ENCODE data around the gene FLOT1.
"Not testable (repeated sequence)": the region's sequence is repeated elsewhere in the genome, so short reads cannot be mapped to it uniquely, and the experiment has no call there.

FLOT1 gene

DNA sequence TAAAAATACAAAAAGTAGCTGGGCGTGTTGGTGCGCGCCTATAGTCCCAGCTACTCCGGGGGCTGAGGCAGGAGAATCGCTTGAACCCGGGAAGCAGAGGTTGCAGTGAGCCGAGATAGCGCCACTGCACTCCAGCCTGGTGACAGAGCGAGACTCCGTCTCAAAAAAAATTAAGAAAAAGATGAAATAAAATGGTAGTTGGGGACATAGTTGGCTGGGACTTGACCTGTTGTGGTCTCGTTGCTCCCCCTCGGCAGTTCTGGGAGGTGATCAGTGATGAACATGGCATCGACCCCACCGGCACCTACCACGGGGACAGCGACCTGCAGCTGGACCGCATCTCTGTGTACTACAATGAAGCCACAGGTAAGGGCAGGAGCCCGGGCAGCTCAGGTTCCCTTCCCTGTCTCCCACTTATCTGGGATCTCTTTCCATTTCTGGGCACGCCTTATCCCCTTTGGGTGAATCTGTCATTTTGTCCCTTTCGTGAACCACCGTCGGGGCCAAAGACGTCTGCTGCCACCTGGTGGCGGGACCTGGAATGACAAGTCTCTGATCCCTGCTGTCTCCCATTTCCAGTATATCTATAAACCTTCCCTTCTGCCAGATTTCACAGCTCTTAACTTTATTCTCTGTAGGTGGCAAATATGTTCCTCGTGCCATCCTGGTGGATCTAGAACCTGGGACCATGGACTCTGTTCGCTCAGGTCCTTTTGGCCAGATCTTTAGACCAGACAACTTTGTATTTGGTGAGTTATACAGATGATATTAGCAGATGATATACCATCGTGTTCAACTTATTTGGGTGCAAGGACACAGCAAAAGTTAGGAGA, 20.0 kb downstream of the FLOT1 start:
- DNase-seq = peak; percentile 51 to 82

DNA sequence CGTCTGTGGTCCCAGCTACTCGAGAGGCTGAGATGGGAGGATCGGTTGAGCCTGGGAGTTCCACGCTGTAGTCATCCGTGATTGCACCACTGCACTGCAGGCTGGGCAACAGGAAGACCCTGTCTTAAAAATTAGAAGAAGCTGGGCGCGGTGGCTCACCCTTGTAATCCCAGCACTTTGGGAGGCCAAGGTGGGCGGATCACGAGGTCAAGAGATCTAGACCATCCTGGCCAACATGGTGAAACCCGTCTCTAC, 20.5 kb downstream of the FLOT1 start:
- not testable (repeated sequence) for DNase-seq

DNA sequence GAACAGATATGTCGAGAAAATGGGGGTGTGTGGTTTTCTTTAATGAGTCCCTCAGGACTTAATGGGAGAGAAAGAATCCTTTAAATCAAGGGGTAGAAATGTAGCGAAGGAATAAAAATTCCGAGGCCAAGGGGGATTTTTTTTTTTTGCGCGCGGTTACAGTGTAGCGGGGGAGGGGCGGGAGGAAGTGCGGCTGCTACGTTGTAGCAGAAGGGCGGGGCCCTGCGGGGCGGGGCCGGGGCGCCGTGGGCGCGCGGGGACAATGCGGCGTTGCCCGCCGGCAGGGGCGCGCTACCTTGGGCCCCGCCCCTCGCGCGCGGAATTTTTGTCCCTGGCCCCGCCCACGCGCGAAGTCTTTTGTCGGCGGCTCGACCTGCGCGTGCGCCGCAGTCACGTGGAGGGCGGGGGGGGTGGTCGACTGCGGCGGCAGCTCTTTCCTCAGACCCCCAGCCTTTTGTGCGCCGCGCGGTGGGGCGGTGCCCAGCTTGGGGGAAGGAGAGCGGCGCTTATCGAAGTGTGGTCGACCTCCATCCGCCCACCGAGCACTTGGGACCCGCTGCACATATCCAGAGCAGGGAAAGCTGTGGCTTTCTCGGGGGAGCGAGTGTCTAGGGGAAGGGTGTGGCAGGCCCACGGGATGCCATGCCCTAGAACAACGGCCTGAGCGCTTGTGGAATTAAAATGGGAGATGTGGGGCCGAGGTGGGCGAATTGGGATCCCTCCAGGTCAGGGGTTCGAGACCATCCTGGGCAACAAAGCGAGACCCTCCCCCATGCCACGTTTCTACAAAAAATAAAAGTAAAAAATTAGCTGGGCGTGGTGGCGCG, 21.1 kb downstream of the FLOT1 start:
- DNase-seq = peak; percentile 77 to 90

DNA sequence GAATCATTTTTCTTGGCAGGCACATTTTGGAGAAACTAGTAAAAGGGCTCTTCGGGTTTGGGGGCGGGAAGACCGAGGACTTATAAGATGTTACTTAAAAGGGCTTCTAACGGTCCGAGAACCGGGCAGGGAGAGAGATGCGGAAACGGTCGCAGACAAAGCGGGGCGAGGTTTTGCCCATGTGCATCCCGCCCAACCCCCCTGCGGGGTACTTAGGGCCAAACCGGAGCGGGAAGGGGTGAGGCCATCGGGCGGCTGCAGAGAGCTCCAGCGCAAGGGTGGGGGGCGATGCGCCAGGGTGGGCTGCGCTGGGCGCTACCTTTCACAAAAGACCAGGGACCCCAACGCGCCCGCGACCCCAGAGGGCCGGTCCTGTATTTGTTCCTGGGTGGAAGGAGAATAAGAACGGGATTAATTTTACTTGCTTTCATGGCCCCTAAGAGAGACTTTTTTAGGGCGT, 21.7 kb downstream of the FLOT1 start:
- peak in 1 of 2 experiments; percentile 70 for DNase-seq

DNA sequence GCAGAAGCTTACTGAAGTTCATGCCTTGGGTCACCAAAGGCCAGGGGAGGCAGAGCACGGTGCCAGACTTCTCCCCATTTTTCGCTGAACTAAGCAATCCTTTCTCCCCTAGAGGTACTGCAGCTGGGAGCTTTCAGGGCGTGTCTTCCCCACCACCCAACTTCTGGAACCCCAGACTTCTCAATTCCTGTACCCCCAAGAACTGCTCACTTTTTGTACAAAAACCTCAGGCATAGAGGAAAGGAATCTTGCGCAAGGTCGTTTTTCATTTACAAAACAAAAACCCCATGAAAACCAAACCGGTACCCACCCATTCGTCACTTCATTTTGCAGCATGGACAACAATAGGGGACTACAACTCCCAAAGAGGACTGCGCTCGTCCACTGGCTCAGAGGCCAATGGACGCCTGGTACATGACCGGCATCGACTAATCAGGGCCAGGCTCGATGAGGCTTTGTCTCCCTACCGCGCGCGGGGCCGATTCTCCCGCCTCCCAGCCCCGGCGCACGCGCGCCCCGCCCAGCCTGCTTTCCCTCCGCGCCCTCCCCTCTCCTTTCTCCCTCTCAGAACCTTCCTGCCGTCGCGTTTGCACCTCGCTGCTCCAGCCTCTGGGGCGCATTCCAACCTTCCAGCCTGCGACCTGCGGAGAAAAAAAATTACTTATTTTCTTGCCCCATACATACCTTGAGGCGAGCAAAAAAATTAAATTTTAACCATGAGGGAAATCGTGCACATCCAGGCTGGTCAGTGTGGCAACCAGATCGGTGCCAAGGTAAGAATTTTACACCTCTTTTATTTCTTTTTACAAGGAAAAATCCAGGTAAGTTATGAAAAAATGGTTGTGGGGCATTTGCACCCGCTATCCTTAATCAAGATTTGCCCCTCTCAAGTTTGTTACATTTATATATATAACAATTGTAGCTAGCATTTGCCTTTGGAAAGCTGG, 22.4 kb downstream of the FLOT1 start, which contains the start of gene TUBB:
TUBB (plus strand) TSS at position 562 of the 947 bp plus-strand sequence; CDS start at position 717, 155 bp downstream.
- DNase-seq = peak; percentile 89 to 91

DNA sequence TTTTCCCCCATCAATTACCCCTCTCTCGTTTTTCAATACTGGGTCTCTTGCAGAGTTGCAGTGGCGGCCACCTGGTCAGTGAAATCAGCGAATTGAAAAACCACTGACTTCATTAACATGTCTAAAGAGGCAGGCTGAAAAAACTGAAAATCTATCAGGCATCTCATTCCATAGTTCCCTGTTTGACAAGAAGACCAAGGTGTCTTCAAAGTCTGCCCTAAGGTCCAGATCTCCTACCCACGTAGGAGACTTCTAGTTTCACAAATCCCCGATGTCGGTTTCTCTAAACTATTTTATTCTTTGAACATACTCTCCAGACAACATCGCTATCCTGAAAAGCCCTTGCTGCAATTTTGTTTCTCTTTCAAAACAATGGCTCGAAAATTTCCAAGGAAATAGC, 23.1 kb downstream of the FLOT1 start:
- no peak for DNase-seq

DNA sequence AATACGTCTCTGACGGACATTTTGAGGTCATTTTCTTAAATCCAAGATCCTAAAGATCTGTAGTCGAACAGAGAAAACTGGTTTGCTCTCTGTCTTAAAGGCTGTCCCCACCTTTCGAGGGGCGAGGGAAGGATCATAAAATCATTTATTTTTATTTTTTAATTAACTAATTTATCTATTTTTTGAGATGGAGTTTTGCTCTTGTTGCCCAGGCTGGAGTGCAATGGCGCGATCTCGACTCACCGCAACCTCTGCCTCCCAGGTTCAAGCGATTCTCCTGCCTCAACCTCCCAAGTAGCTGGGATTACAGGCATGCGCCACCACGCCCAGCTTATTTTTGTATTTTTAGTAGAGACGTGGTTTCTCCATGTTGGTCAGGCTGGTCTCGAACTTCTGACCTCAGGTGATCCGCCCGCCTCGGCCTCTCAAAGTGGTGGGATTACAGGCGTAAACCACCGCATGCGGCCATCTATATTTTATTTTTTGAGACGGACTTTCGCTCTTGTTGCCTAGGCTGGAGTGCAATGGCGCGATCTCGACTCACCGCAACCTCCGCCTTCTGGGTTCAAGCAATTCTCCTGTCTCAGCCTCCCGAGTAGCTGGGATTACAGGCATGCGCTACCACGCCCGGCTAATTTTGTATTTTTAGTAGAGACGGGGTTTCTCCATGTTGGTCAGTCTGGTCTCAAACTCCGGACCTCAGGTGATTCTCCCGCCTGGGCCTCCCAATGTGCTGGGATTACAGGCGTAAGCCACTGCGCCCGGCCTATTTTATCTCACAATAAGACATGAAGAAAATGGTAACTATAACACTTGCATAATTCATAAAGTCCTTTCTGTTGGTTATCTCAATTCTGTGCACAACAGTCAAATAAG, 24.4 kb downstream of the FLOT1 start:
- not testable (repeated sequence) for DNase-seq

DNA sequence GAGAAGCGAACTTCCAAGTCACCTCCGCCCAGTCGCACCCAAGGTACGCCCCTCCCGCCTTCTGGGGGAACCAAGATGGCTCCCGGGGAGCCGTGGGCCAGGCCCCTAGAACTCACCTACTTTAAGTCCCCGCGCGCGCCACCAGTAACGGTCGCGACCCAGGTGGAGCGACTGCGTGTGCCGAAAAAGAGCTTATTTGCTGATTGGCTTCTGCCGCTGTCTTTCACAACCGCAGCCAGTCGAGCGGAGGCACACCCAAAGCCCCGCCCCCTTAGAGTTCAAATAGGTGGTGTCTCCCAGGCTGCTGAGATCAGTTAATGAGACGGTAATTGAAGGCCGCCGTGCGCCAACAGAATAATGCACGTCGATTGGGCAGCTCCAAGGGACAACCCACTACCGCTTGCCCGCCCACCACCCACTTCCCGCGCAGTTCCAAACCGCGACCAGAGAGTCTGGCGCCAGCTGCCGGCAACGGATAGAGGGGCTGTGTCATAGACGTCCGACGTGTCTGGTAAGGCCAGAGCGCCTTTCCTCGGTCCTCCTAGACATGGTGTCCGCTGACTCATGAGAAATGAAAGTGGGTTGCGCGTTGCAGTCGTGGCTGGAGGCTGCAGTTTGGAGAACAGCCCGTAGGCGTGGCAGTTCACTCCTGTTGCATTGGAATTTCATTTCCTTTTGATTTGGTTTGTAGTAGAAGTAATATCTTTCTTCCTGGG, 25.2 kb downstream of the FLOT1 start, which contains the start of gene MDC1:
MDC1 (minus strand) TSS at position 153 of the 716 bp plus-strand sequence. CDS start 2,106 bp downstream, outside the sequence.
- peak; percentile 95 to 99 for DNase-seq

DNA sequence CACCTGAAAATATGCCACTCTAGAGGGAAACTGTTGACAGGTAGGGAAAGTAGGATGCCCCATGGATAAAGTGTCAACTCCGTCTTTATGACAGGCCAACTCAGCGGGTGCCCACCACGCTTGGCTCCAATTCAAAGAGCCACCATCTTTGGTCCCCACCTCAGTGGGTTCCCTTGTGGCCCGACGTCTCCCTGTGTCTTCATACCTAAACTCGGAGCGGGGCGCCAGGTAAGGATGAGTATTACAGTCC, 25.7 kb downstream of the FLOT1 start:
- no peak for DNase-seq

DNA sequence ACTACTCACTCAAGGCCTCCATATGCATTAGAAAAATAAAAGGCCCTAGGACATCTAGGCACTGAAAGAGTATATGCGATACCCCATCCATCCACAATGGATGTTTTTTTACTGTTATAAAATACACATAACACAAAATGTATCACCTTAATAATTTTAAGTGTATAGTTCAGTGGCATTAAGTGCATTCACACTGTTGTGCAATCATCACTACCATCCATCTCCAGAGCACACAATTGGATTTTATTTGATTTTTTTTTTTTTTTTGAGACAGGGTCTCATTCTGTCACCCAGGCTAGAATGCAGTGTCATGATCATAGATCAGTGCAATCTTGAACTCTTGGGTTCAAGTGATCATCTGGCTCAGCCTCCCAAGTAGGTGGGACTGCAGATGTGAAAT, 28.2 kb downstream of the FLOT1 start:
- DNase-seq = no peak

DNA sequence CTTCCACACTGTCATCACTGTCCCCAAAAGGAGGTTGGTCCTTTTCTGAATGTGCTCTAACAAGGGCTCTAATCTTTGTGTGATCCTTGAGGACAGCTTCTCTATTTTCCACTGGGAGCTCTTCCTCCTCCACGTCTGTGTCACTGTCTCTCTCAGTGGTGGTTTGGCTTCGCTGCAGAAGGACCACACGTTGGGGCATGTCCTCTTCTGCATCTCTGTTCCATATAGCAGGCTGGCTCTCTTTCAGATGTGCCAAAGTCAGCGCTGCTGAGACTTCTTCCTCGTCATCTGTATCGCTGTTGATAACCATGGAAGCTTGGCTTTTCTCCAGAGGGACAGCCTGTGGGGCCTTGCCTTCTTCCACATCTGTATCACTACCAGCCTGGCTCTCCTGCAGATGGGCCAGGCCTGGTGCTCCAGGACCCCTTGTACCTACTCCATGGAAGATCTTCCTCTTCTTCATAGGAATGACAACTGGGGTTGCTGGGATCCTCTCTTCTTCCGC, 30.0 kb downstream of the FLOT1 start:
- no peak for DNase-seq

DNA sequence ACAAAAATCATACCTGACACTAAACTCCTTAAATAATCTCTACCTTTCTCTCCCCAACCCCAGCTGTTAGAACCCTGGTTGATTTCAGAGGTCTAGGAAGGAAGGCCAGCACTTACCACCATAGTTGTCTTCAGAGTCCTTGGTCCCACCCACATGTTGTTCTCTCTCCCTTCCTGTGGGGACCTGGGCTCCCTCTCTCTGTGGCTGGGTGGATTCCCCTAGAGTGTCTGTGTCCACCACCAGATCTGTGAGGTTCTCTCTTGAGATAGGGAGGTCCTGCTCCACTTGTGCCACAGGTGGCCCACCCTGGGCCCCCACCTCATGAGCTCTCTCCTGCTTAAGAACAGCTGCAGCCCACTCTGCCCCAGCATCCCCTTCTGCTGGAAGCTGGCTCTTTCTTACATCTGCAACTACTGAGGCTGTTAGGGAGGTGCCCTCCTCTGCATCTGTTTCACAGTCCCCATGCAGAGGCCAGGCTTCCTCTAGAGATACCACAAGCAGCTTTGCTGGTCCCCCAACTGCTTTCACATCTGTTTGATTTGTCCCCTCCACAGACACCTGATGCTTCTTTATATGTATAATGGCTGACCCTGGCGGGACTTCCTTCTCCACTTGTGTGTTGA, 30.6 kb downstream of the FLOT1 start:
- DNase-seq = no peak

DNA sequence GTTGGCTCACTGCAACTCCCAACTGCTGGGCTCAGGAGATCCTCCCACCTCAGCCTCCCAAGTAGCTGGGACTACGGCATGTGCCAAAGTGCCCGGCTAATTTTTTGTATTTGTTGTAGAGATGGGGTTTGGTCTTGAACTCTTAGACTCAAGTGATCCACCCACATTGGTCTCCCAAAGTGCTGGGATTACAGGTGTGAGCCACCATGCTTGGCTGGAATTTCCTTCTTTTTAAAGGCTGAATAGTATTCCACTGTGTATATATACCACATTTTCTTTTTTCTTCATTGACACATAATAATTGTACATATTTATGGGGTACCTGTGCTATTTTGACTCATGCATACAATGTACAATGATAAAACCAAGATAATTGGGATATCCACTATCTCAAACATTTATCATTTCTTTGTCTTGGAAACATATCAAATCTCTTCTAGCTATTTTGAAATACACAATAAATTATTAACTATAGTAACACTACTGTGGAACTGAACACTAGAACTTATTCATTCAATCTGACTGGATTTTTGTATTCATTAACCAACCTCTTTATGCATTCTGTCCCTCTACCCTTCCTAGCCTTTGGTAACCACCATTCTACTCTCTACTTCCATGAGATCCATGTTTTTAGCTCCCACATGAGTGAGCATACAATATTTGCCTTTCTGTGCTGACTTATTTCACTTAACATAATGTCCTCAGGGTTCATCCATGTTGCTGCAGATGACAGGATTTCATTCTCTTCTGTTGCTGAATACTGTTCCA, 33.2 kb downstream of the FLOT1 start:
- DNase-seq = no peak

DNA sequence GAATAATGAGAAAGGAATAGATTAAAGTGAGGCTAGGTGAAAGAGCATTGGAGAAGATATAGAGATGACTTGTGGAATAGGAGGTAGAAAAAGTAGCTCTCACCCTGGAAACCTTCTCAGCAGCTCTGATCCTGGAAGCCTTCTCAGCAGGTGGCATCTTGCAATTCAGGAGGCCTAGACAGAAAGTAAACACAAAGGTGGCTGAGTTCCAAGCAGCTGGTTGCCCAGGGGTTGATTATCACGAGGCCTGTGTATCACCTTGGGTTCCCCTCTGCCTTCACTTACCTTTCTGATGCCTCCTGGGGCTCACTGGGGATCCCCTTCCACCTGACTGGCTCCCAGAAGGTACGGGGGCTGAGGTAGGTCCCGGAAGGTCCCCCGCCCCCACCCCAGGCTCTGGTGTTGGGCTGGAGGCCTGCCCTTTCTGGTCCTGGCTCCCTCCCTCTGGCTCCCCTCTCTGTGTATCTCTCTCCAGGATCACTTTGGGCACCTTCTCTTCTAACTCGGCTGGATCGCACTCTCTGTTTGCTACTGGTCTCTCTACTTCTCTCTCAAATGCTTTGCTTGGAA, 35.1 kb downstream of the FLOT1 start:
- peak; percentile 36 to 62 for DNase-seq

DNA sequence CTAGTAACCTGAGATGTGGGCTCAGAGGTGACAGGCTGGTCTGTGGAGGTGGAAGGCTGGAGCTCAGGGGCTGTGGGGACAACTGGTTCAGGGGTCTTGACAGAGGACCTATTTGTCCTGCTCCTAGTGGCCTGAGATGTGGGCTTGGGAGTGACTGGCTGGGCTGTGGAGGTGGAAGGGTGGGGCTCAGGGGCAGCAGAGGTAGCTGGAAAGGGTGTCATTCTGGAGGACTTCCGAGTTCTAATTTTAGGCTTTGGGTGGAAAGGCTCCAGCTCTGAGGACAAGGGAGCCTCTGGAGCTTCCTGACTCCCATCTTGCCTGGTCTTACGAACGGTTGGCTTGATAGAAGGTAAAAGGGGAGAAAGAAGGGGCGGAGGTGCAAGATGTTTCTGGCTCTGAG, 36.9 kb downstream of the FLOT1 start:
- DNase-seq = no peak

DNA sequence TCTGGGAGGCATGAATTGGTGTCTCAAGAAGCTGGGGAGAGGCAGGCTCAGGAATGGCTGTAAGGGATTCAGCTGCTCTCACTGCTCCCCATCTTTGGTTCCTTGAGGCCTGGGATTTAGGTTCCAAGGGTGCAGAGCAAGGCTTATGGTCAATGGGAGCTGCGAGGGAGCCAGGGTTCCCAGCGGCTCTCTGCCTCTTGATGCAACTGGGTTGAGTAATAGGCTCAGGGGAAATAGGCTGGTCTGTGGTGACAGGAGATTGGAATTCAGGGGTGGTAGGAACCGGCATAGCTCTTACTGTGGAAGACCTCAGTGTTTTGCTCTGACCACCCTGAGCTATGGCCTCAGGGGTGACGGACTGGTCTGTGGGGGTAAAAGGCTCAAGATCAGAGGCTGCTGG, 38.7 kb downstream of the FLOT1 start:
- no peak for DNase-seq

DNA sequence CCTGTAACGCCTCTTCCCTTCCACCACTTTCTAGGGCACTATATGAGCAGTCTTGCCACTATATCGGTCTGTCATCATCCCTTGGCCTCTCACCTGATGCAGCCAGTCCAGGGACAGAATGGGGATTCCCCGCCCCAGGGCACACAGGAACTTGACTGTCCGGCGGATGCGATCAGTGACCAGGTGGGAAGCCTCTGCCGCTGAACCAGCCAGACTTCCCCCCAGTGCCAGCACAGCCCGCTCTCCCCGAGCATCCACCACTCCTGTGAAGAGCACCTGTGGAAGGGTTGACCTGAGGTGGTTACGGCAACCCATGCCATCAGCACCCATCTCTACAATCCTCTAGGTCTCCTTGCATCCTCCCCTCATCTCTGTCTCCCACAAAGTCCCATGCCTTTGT, 39.5 kb downstream of the FLOT1 start:
- DNase-seq = no peak

DNA sequence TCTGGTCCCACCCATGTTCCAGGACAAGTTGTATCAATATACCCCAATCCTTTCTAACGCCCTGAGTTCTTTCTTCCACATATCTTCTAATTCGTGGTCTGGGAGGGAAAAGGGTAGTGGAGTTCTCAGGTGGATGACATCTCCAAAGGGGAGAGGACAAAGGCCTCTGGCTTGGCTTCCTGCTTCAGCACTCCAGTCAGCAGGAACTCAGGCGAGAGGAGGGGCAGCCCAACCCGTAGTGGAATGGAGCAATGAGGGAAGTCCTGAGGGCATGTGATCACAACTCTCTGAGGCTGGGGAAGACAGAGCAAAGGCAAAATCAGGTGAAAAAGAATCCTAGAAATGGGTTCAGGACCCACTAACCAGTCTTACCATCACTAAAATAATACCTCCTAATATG, 42.1 kb downstream of the FLOT1 start:
- DNase-seq = no peak

DNA sequence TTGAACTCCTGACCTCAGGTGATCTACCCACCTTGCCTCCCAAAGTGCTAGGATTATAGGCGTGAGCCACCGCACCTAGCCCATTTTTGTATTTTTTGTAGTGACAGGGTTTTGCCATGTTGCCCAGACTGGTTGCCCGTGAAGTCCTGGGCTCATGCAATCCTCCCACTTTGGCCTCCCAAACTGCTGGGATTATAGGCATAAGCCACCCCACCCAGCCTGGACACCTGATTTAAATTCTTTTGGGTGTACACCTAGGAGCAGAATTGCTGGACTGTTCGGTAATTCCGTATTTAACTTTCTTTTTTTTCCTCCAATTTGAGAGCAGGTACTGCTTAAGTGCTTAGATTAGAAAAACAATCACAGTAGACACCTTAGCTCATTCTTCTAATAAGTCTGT, 46.1 kb downstream of the FLOT1 start:
- no peak for DNase-seq
